IPS DF 6.9 (cell line): ENCODE results near the gene F10.
A peak's percentile ranks its signal among the peaks of the same experiment; 100 is the strongest.

Experiments
- DNase-seq: peaks from one replicate; pipeline ENCODE4 v3.0.0-alpha.2; 2013; ENCODE audit warnings: low read depth, low spot score
- H3K27ac ChIP-seq: one replicate; pipeline ENCODE4 v1.5.1; 2013; ENCODE audit warnings: low read length, control low read depth
- H3K27me3 ChIP-seq: 2 replicates; pipeline ENCODE4 v1.6.1; 2013; ENCODE audit warnings: mild to moderate bottlenecking, low read length; ENCODE audit not compliant: control insufficient read depth, insufficient read depth
- H3K36me3 ChIP-seq: 2 replicates; pipeline ENCODE4 v1.6.1; 2013; ENCODE audit warnings: low read length; ENCODE audit not compliant: control insufficient read depth, insufficient read depth
- H3K4me1 ChIP-seq: 2 replicates; pipeline ENCODE4 v1.6.1; 2013; ENCODE audit warnings: low read length; ENCODE audit not compliant: control insufficient read depth, insufficient read depth
- H3K4me3 ChIP-seq: 2 replicates; pipeline ENCODE4 v1.5.1; 2013; ENCODE audit warnings: mild to moderate bottlenecking, low read length
- H3K9me3 ChIP-seq: 2 replicates; pipeline ENCODE4 v1.6.1; 2013; ENCODE audit warnings: low read length, inconsistent platforms; ENCODE audit not compliant: control insufficient read depth, insufficient read depth
- WGBS: extraction: QIAGEN DNeasy Blood & Tissue Kit; methylation state at CpG from one replicate; pipeline ENCODE4 v1.1.7; 2013; ENCODE audit warnings: mixed read lengths, missing lambda C conversion rate; ENCODE audit not compliant: insufficient read length, insufficient coverage; 5-methylcytosine and 5-hydroxymethylcytosine counted together

Gene F10

GRCh38 chr13:113148407-113148806 lies 25.8 kb downstream of the F10 start:
- Histone ChIP-seq H3K36me3 (no peaks in the 10 kb centered on the region; the same call in 1 of the 2 replicates), H3K27ac (no peak overlapping the region), H3K4me3 (no peak overlapping the region), H3K4me1 (0 out of 2 replicates have a peak, but pooled peaks cover 3% of the 10 kb centered on the region), H3K9me3 (no peaks in the 10 kb centered on the region), H3K27me3 (peaks cover 2% of the 10 kb centered on the region; the same call in 1 of the 2 replicates)
- no CpG with 5 or more reads among the region's 13 CpGs for WGBS
- DNase-seq = no peak

- WGBS = no CpG with 5 or more reads among the region's 38 CpGs
- Histone ChIP-seq H3K27ac (no peak overlapping the region), H3K4me3 (no peak overlapping the region), H3K36me3 (no peaks in the 10 kb centered on the region; the same call in 1 of the 2 replicates), H3K9me3 (no peaks in the 10 kb centered on the region), H3K4me1 (0 out of 2 replicates have a peak, but pooled peaks cover 1% of the 10 kb centered on the region), H3K27me3 (peaks cover 2% of the 10 kb centered on the region; the same call in 1 of the 2 replicates)
- no peak for DNase-seq
Measured at GRCh38 chr13:113148940-113149503, 26.4 kb downstream of the F10 start.

- Histone ChIP-seq H3K27me3 (peaks cover 2% of the 10 kb centered on the region; the same call in 1 of the 2 replicates), H3K27ac (no peak overlapping the region), H3K36me3 (no peaks in the 10 kb centered on the region), H3K4me3 (no peak overlapping the region), H3K4me1 (peaks cover 3% of the 10 kb centered on the region; the same call in 1 of the 2 replicates), H3K9me3 (no peaks in the 10 kb centered on the region)
- DNase-seq = no peak
- WGBS = no CpG with 5 or more reads among the region's 26 CpGs
Measured at GRCh38 chr13:113149711-113150549, 27.3 kb downstream of the F10 start.

- DNase-seq = no peak
- no peak overlapping the region for H3K4me3 ChIP-seq
- WGBS = no CpG with 5 or more reads among the region's 31 CpGs
- H3K27me3 ChIP-seq = peaks cover 2% of the 10 kb centered on the region; the same call in 1 of the 2 replicates
- peaks cover 3% of the 10 kb centered on the region; the same call in 1 of the 2 replicates for H3K4me1 ChIP-seq
- H3K27ac ChIP-seq = no peak overlapping the region
- no peaks in the 10 kb centered on the region for H3K9me3 ChIP-seq
- H3K36me3 ChIP-seq = no peaks in the 10 kb centered on the region
Measured at GRCh38 chr13:113150550-113151365, 28.2 kb downstream of the F10 start.

- Histone ChIP-seq H3K4me1 (peaks cover 3% of the 10 kb centered on the region; the same call in 1 of the 2 replicates), H3K36me3 (no peaks in the 10 kb centered on the region), H3K27ac (no peak overlapping the region), H3K4me3 (no peak overlapping the region), H3K9me3 (no peaks in the 10 kb centered on the region), H3K27me3 (peaks cover 2% of the 10 kb centered on the region; the same call in 1 of the 2 replicates)
- no peak for DNase-seq
- no CpG with 5 or more reads among the region's 28 CpGs for WGBS
Measured at GRCh38 chr13:113151745-113152690, 29.4 kb downstream of the F10 start.

GRCh38 chr13:113152691-113152983 lies 30.0 kb downstream of the F10 start:
- Histone ChIP-seq H3K4me1 (peaks cover 3% of the 10 kb centered on the region; the same call in 1 of the 2 replicates), H3K27ac (no peak overlapping the region)
- no CpG with 5 or more reads among the region's 2 CpGs for WGBS

GRCh38 chr13:113152984-113153809 lies 30.6 kb downstream of the F10 start:
- H3K27me3 ChIP-seq = peaks cover 2% of the 10 kb centered on the region; the same call in 1 of the 2 replicates
- no peaks in the 10 kb centered on the region for H3K36me3 ChIP-seq
- no peak for DNase-seq
- no peaks in the 10 kb centered on the region for H3K9me3 ChIP-seq
- H3K4me3 ChIP-seq = peak overlapping the region; percentile 15; the same call in 1 of the 2 replicates
- peaks cover 3% of the 10 kb centered on the region; the same call in 1 of the 2 replicates for H3K4me1 ChIP-seq
- WGBS = no CpG with 5 or more reads among the region's 60 CpGs
- no peak overlapping the region for H3K27ac ChIP-seq

More at GRCh38 chr13:113152691-113152983, 30.0 kb downstream of the F10 start:
- H3K27me3 ChIP-seq = peaks cover 2% of the 10 kb centered on the region; the same call in 1 of the 2 replicates
- no peaks in the 10 kb centered on the region for H3K9me3 ChIP-seq
- DNase-seq = no peak
- H3K36me3 ChIP-seq = no peaks in the 10 kb centered on the region
- peak overlapping the region; percentile 15; the same call in 1 of the 2 replicates for H3K4me3 ChIP-seq

GRCh38 chr13:113153810-113154748 lies 31.5 kb downstream of the F10 start:
- no peak overlapping the region for H3K27ac ChIP-seq
- peaks cover 2% of the 10 kb centered on the region; the same call in 1 of the 2 replicates for H3K27me3 ChIP-seq
- peak overlapping the region; percentile 19; the same call in 1 of the 2 replicates for H3K4me3 ChIP-seq
- WGBS = no CpG with 5 or more reads among the region's 76 CpGs
- no peaks in the 10 kb centered on the region for H3K9me3 ChIP-seq
- H3K4me1 ChIP-seq = peaks cover 6% of the 10 kb centered on the region
- no peak for DNase-seq
- no peaks in the 10 kb centered on the region for H3K36me3 ChIP-seq
